ENCODE data around the gene TTC7B.

TTC7B gene

GRCh38 chr14:90553921-90554336 is 262.3 kb downstream of the TTC7B start:
- TF ChIP-seq ZNF274 (IDR thresholded peaks at IDR 0.05; ENCODE audit: low read depth, low read length): no peak
- H3K4me3 ChIP-seq (ENCODE audit: low read length): no peak overlapping the region

- no peak for TF ChIP-seq ZNF274 (IDR thresholded peaks at IDR 0.05; ENCODE audit: low read depth, low read length)
- H3K4me3 ChIP-seq (ENCODE audit: low read length): no peak overlapping the region
Observed at GRCh38 chr14:90553298-90553920, 262.8 kb downstream of the TTC7B start.

- TF ChIP-seq ZNF274 (IDR thresholded peaks at IDR 0.05; ENCODE audit: low read depth, low read length): no peak
- H3K4me3 ChIP-seq (ENCODE audit: low read length): no peak overlapping the region
Observed at GRCh38 chr14:90552465-90553297, 263.5 kb downstream of the TTC7B start.

- no peak for TF ChIP-seq ZNF274 (IDR thresholded peaks at IDR 0.05; ENCODE audit: low read depth, low read length)
- H3K4me3 ChIP-seq (ENCODE audit: low read length): no peak overlapping the region
Observed at GRCh38 chr14:90551733-90552464, 264.3 kb downstream of the TTC7B start.

- no peak overlapping the region for H3K4me3 ChIP-seq (ENCODE audit: low read length)
- no peak for TF ChIP-seq ZNF274 (IDR thresholded peaks at IDR 0.05; ENCODE audit: low read depth, low read length)
Observed at GRCh38 chr14:90551070-90551704, 265.0 kb downstream of the TTC7B start.

- no peak overlapping the region for H3K4me3 ChIP-seq (ENCODE audit: low read length)
- TF ChIP-seq ZNF274 (IDR thresholded peaks at IDR 0.05; ENCODE audit: low read depth, low read length): no peak
Observed at GRCh38 chr14:90549794-90550641, 266.2 kb downstream of the TTC7B start.

- no peak for TF ChIP-seq ZNF274 (IDR thresholded peaks at IDR 0.05; ENCODE audit: low read depth, low read length)
- H3K4me3 ChIP-seq (ENCODE audit: low read length): no peak overlapping the region
Observed at GRCh38 chr14:90548455-90548854, 267.8 kb downstream of the TTC7B start.

- TF ChIP-seq ZNF274 (IDR thresholded peaks at IDR 0.05; ENCODE audit: low read depth, low read length): no peak
Observed at GRCh38 chr14:90547968-90548367, 268.3 kb downstream of the TTC7B start.

GRCh38 chr14:90547250-90547649 is 269.0 kb downstream of the TTC7B start:
- H3K4me3 ChIP-seq (ENCODE audit: low read length): no peak overlapping the region
- no peak for TF ChIP-seq ZNF274 (IDR thresholded peaks at IDR 0.05; ENCODE audit: low read depth, low read length)

More at GRCh38 chr14:90547968-90548367, 268.3 kb downstream of the TTC7B start:
- H3K4me3 ChIP-seq (ENCODE audit: low read length): no peak overlapping the region

- H3K4me3 ChIP-seq (ENCODE audit: low read length): no peak overlapping the region
- TF ChIP-seq ZNF274 (IDR thresholded peaks at IDR 0.05; ENCODE audit: low read depth, low read length): no peak
Observed at GRCh38 chr14:90546767-90547166, 269.5 kb downstream of the TTC7B start.

GRCh38 chr14:90545966-90546751 is 270.1 kb downstream of the TTC7B start:
- no peak overlapping the region for H3K4me3 ChIP-seq (ENCODE audit: low read length)
- TF ChIP-seq ZNF274 (IDR thresholded peaks at IDR 0.05; ENCODE audit: low read depth, low read length): no peak

- no peak overlapping the region for H3K4me3 ChIP-seq (ENCODE audit: low read length)
- no peak for TF ChIP-seq ZNF274 (IDR thresholded peaks at IDR 0.05; ENCODE audit: low read depth, low read length)
Observed at GRCh38 chr14:90545382-90545781, 270.8 kb downstream of the TTC7B start.

- no peak for TF ChIP-seq ZNF274 (IDR thresholded peaks at IDR 0.05; ENCODE audit: low read depth, low read length)
- no peak overlapping the region for H3K4me3 ChIP-seq (ENCODE audit: low read length)
Observed at GRCh38 chr14:90544971-90545370, 271.3 kb downstream of the TTC7B start.

Data from GM08714 (cell line).